Right hindlimb (tissue), 1 donor: ENCODE results near the gene MYH13.
"Not testable (repeated sequence)": the region's sequence is repeated elsewhere in the genome, so short reads cannot be mapped to it uniquely, and the experiment has no call there.

Experiments
- DNase-seq: peaks from one replicate; pipeline ENCODE4 v3.0.0-alpha.2; 2018

Gene MYH13

GRCh38 chr17:10295728-10296343 lies 77.0 kb downstream of the MYH13 start:
- DNase-seq = peak; percentile 48

DNA sequence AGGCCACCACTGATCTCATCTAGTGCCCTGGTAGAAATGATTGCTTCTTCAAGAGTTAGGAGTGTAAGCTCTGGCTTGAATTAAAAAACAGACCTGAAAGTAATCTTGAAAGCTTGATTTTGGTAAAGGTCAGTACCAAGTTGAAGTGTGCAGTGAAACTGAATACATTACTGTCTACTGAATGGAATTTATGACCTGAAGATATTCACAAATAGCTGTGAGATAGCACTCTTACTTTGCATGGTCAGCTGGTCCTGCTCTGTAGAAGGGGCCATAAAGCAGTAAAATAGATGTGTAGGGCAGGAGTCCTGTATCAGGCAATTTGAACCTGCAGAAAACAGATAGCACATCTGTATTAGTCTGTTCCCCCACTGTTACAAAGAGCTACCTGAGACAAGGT lies 78.6 kb downstream of the MYH13 start:
- no peak for DNase-seq

- DNase-seq = peak; percentile 44
Observed at GRCh38 chr17:10292057-10292937, 80.5 kb downstream of the MYH13 start.

DNA sequence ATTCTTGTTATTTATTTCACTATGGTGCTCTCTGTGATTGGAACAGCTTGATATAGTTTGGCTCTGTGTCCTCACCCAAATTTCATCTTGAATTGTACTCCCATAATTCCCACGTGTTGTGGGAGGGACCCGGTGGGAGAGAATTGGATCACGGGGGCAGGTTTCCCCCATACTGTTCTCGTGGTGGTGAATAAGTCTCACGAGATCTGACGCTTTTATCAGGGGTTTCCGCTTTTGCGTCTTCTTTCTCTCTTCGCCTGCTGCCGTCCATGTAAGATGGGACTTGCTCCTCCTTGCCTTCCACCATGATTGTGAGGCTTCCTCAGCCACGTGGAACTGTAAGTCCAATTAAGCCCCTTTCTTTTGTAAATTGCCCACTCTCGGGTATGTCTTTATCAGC lies 81.2 kb downstream of the MYH13 start:
- DNase-seq = not testable (repeated sequence)

GRCh38 chr17:10290041-10290440 lies 82.8 kb downstream of the MYH13 start:
- DNase-seq = peak; percentile 50

- DNase-seq = no peak
Observed at GRCh38 chr17:10286324-10286723, 86.5 kb downstream of the MYH13 start.

GRCh38 chr17:10285896-10286295 lies 86.9 kb downstream of the MYH13 start:
- DNase-seq = no peak

- no peak for DNase-seq
Observed at GRCh38 chr17:10280068-10280467, 92.7 kb downstream of the MYH13 start.

DNA sequence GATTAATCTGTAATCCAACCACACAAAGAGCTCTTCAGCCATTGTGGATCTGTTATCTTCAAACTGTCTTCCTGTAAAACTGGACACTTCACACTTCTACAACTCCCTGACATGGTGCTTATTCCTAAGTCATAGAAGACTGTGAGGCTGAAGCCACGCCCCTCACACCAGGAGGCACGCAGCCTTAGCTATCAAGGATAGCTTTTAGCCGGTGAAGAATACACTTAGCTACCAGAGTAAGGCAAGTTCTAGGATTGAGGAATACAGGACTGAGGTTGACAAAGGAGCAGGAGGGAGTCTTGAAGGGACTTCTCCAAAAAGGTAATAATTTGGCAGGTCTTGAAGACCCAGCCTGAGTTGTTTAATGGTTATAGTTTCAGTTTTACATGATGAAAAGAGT lies 94.6 kb downstream of the MYH13 start:
- no peak for DNase-seq

- no peak for DNase-seq
Observed at GRCh38 chr17:10276436-10276835, 96.4 kb downstream of the MYH13 start.

GRCh38 chr17:10275418-10275817 lies 97.4 kb downstream of the MYH13 start:
- no peak for DNase-seq

DNA sequence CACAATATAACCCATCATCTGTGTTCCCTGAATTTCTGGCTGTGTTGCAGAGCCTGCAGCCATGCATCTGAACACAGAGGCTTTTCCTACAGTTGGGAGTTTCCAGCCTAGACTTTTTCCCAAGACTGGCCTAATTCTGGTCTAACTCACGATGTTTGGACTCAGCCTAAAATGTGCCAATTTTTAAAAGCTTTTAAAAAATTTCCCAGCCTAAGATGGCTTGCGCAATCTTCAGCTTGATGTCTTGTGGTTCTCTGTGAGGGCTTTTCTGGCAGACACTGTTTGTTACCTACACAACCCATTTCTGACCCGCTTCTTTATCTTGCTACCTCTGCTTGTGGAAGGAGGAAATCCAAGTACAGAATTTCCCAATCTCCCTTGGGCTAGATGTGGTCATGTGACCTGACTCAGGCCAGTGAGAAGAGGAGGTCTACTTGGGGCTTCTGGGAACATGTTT lies 101.7 kb downstream of the MYH13 start:
- no peak for DNase-seq

- no peak for DNase-seq
Observed at GRCh38 chr17:10270258-10270657, 102.5 kb downstream of the MYH13 start.

GRCh38 chr17:10268005-10268404 lies 104.8 kb downstream of the MYH13 start:
- DNase-seq = no peak

- no peak for DNase-seq
Observed at GRCh38 chr17:10266296-10266876, 106.4 kb downstream of the MYH13 start.

DNA sequence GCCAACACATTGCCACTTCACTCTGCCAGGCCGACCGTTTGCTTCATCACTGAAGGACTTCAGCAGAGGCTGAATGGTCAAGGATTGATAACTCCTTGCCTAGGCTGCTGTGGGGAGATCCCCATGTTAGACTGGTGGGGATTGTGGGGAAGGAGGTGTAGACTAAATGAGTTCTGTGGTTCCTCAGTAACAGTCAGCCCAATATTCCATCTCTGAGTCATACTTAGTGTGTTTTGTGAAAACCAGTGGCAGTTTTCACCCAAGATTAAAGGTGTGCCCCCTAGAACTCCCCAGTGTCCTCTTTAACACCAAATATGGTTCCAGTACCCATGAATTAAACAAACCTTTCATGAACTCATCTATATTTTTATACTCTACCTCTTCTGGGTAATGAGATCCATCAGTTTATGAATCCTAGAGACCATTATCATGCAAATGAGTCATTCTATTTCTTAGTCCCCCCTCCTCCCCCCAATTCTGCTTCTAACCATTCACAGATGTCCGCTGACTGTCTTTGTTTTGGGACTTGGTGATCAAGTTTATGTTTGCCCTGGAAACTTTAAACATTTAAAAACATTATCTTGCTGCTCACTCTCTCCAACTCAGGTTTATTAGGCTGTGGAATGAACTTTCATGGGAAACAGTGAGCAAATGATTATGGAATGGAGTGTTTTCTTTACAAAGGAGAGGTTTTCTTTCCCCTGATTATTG lies 107.6 kb downstream of the MYH13 start:
- DNase-seq = no peak

- DNase-seq = no peak
Observed at GRCh38 chr17:10264051-10264450, 108.8 kb downstream of the MYH13 start.

DNA sequence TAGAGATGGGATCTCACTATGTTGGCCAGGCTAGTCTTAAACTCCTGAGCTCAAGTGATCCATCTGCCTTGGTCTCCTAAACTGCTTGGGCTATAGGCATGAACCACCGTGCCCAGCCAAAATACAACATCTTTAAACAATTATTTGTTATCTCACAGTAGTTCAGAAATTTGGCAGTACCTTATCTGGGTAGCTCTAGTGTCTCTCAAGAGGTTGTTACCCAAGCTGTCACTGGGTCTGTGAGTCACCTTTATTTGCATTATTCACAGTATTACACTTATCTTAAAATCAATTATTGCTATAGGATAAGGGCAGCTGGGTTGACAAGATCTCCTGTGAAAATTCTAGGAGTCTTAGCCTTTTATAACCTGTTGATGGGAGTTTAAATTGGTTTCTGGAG lies 110.4 kb downstream of the MYH13 start:
- no peak for DNase-seq

DNA sequence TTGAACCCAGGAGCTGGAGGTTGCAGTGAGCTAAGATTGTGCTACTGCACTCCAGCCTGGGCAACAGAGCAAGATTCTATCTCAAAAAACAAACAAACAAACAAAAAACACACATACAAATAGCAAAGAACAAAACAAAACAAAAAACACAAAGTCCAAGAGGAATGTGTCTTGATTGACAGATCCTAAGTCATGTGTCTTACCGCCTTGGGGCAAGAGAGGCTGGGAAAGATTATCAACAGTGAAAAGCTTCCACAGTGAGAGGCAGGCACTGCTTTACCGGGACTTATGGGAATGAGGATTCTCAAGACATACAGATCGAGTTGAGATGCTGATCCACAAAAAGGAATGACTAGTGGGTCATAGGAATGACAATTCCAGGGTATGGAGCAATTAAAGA lies 111.7 kb downstream of the MYH13 start:
- no peak for DNase-seq

DNA sequence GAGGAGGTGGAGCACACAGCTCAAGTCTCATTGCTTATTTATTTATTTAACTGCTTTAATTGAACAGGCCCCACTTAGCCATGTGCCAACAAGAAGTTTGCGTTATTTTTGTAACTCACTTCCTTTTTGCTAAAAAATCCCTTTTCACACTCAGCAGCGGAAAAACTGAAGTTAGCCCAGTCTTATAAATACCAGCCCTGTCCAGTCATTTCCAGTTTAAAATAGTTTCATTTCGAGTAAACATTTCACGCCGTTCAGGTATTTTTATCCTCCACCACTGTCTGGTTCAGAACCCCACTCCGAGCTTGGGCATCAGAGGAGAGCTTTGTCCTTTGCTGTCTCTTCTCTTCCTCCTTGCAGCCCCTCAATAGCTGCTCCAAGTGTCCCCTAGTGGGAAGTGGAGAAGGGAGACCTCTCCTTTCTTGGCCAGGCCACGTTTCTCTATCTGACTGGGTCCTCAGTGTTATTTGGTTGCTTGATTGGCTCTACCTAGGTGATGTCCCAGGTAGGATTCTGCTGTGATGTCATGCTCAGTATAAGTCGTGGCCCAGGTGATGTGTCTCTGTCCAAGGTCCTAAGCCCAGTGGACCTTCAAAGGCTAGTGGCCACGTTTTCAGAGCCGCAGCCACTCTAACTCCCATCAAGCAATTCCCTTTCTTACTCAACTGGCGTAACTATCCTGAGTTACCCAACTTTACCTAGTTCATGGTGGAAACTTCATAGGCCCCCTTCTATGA lies 121.4 kb downstream of the MYH13 start:
- DNase-seq = no peak
